ENCODE data around the gene CAPN9. TPM values are rescaled to one million over a fixed set of nuclear protein-coding genes. Genes with fewer than 3 reads are reported as not detected.

Gene CAPN9
- total RNA-seq, 1 experiment from 2014 or later, result not detected

DNA sequence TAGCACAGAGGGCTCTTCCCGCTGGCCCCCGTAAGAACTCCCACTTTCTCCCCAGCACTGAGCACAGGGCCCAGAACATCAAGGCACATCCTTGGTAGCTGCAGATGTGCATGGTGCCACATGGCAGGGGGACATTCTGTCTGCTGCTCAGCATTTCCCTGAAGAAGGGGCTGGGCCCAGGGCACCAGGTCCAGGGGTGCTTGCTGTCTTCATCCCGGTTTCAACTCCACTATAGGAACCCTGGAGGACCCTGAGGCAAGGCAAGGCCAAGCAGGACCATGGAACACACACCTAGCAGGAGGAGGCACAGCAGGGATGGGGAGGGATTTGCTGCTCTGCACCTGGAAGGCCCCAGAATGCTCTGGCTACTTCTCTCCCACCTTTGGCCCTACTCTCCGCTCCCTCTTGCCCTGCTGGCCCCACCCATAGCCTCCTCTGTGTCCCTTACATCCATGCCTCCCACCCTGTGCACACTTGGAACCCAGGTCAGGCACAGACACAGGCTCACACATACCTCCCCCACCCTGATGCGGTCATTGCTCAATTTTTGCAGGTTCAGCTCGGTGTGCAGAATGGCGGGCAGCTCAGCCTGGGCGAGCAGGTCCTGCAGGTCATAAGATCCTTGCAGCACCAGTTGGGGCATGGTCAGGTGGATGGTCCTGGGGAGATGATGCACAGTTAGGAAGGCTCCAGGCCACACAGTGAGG lies 43.4 kb upstream of the CAPN9 start:
- H2AFZ ChIP-seq (ENCODE audit: low read length), result no peak overlapping the region
- no peak overlapping the region for H3K4me3 ChIP-seq (ENCODE audit: low read length)
- no peaks in the 10 kb centered on the region for H3K9me2 ChIP-seq (replicated peaks; ENCODE audit: low read length)
- H3K4me1 ChIP-seq (ENCODE audit: insufficient read depth, low read length), result no peaks in the 10 kb centered on the region
- POLR2A ChIA-PET (ENCODE audit: unreplicated experiment), result no interaction called here
- no TSS peak for BruUV-seq (replicated peaks)
- H3K36me3 ChIP-seq (ENCODE audit: low read depth, low read length), result no peaks in the 10 kb centered on the region
- no peaks in the 10 kb centered on the region for H3K9me3 ChIP-seq (ENCODE audit: low read length)
- CTCF ChIA-PET, result no interaction called here
- no peak overlapping the region for H3K9ac ChIP-seq (ENCODE audit: low read length)
- no peak overlapping the region for H3K27ac ChIP-seq (ENCODE audit: low read length)
- no peak overlapping the region for H3K4me2 ChIP-seq (ENCODE audit: low read length)
- TF ChIP-seq, protein P1, sequence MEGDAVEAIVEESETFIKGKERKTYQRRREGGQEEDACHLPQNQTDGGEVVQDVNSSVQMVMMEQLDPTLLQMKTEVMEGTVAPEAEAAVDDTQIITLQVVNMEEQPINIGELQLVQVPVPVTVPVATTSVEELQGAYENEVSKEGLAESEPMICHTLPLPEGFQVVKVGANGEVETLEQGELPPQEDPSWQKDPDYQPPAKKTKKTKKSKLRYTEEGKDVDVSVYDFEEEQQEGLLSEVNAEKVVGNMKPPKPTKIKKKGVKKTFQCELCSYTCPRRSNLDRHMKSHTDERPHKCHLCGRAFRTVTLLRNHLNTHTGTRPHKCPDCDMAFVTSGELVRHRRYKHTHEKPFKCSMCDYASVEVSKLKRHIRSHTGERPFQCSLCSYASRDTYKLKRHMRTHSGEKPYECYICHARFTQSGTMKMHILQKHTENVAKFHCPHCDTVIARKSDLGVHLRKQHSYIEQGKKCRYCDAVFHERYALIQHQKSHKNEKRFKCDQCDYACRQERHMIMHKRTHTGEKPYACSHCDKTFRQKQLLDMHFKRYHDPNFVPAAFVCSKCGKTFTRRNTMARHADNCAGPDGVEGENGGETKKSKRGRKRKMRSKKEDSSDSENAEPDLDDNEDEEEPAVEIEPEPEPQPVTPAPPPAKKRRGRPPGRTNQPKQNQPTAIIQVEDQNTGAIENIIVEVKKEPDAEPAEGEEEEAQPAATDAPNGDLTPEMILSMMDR (conservative IDR thresholded peaks at IDR 0.05; ENCODE audit: low read depth, low read length), result no peak
- TF ChIP-seq EZH2 (IDR thresholded peaks at IDR 0.05; ENCODE audit: low read length, unreplicated experiment), result no peak
- no peak for TF ChIP-seq EZH2phosphoT487 (IDR thresholded peaks at IDR 0.05; ENCODE audit: borderline replicate concordance, low read length)
- no peaks in the 10 kb centered on the region for H3F3A ChIP-seq (ENCODE audit: low read length, unreplicated experiment)
- no peaks in the 10 kb centered on the region for H3K27me3 ChIP-seq (ENCODE audit: low read length)
- no peaks in the 10 kb centered on the region for H3K79me2 ChIP-seq (ENCODE audit: low read length)
- DNase-seq (no peak), ATAC-seq (no peak)
- no peaks in the 10 kb centered on the region for H4K20me1 ChIP-seq (ENCODE audit: low read length)
- intact Hi-C loops (cut with micrococcal nuclease), result no loop called here

DNA sequence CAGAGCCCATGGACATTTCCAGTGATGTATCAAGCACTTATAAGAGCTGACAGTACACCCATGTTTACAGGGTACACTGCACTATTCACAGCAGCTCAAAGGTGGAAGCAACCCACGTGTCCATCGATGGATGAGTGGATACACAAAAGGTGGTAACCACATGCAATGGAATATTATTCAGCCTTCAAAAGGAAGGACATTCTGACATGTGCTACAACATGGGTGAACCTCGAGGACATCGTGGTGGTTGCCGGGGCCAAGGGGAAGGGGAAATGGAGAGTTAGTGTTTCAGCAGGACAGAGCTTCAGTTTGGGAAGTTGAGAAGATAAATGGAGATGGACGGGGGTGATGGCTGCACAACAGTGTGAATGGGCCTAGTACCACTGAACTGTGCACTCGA lies 42.4 kb upstream of the CAPN9 start:
- TF ChIP-seq EZH2phosphoT487 (IDR thresholded peaks at IDR 0.05; ENCODE audit: borderline replicate concordance, low read length), result no peak
- TF ChIP-seq, protein P1 (conservative IDR thresholded peaks at IDR 0.05; ENCODE audit: low read depth, low read length), result no peak
- no peak for TF ChIP-seq EZH2 (IDR thresholded peaks at IDR 0.05; ENCODE audit: low read length, unreplicated experiment)
- no peaks in the 10 kb centered on the region for H3K4me1 ChIP-seq (ENCODE audit: insufficient read depth, low read length)
- ATAC-seq (no peak), DNase-seq (no peak)
- no peak overlapping the region for H2AFZ ChIP-seq (ENCODE audit: low read length)
- H3K9ac ChIP-seq (ENCODE audit: low read length), result no peak overlapping the region
- H3K36me3 ChIP-seq (ENCODE audit: low read depth, low read length), result no peaks in the 10 kb centered on the region
- H3K9me2 ChIP-seq (replicated peaks; ENCODE audit: low read length), result no peaks in the 10 kb centered on the region
- no peaks in the 10 kb centered on the region for H3K79me2 ChIP-seq (ENCODE audit: low read length)
- no peaks in the 10 kb centered on the region for H4K20me1 ChIP-seq (ENCODE audit: low read length)
- no TSS peak for BruUV-seq (replicated peaks)
- no peaks in the 10 kb centered on the region for H3F3A ChIP-seq (ENCODE audit: low read length, unreplicated experiment)
- intact Hi-C loops (cut with micrococcal nuclease), result no loop called here
- H3K27me3 ChIP-seq (ENCODE audit: low read length), result no peaks in the 10 kb centered on the region
- no peak overlapping the region for H3K27ac ChIP-seq (ENCODE audit: low read length)
- CTCF ChIA-PET, result no interaction called here
- H3K9me3 ChIP-seq (ENCODE audit: low read length), result no peaks in the 10 kb centered on the region
- no peak overlapping the region for H3K4me3 ChIP-seq (ENCODE audit: low read length)
- no peak overlapping the region for H3K4me2 ChIP-seq (ENCODE audit: low read length)
- POLR2A ChIA-PET (ENCODE audit: unreplicated experiment), result no interaction called here

DNA sequence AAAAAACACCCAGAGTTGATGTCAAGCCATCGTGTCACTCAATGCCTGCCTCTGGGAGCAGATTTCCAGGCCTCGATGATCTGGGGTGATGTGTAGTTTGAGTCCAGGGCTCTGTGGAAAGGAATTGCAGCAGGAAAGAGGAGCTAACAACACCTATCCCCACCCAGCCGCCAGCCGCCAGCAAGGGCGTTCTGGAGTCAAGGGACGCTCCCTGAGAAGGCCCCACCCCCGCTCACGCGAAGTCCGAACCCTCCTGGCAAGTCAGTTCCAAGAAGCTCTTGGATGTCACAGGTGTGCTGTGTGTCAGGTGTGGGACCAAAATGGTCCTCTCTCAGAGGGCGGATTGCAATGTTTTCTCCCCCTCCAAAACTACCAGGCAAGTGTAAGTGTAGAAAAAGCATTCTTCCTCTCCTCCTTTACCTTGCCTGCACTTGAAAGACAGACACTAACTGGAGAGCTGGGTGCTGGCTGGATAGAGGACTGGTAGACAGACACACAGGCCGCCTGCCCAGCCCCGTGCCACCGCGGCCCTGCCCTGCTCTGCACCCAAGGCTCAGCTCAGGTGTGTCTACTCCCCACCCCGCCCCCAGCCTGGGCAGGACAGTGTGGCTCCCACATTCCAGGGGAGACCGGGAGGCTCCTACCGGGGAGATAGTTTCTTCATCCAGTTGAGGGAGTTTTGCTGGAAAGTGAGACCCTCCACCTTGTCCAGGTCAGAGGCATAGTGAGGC lies 41.7 kb upstream of the CAPN9 start:
- no peaks in the 10 kb centered on the region for H3K27me3 ChIP-seq (ENCODE audit: low read length)
- H3K4me3 ChIP-seq (ENCODE audit: low read length), result no peak overlapping the region
- intact Hi-C loops (cut with micrococcal nuclease), result no loop called here
- H3F3A ChIP-seq (ENCODE audit: low read length, unreplicated experiment), result no peaks in the 10 kb centered on the region
- no peak overlapping the region for H3K4me2 ChIP-seq (ENCODE audit: low read length)
- H3K4me1 ChIP-seq (ENCODE audit: insufficient read depth, low read length), result no peaks in the 10 kb centered on the region
- no peak overlapping the region for H3K27ac ChIP-seq (ENCODE audit: low read length)
- H4K20me1 ChIP-seq (ENCODE audit: low read length), result no peaks in the 10 kb centered on the region
- H3K9ac ChIP-seq (ENCODE audit: low read length), result no peak overlapping the region
- no peak overlapping the region for H2AFZ ChIP-seq (ENCODE audit: low read length)
- ChIA-PET CTCF (no interaction called here), POLR2A (ENCODE audit: unreplicated experiment) (no interaction called here)
- H3K36me3 ChIP-seq (ENCODE audit: low read depth, low read length), result no peaks in the 10 kb centered on the region
- DNase-seq (no peak), ATAC-seq (no peak)
- BruUV-seq (replicated peaks), result no TSS peak
- H3K79me2 ChIP-seq (ENCODE audit: low read length), result no peaks in the 10 kb centered on the region
- H3K9me3 ChIP-seq (ENCODE audit: low read length), result no peaks in the 10 kb centered on the region
- H3K9me2 ChIP-seq (replicated peaks; ENCODE audit: low read length), result no peaks in the 10 kb centered on the region
- TF ChIP-seq, protein P1 (conservative IDR thresholded peaks at IDR 0.05; ENCODE audit: low read depth, low read length), result no peak
- TF ChIP-seq EZH2 (IDR thresholded peaks at IDR 0.05; ENCODE audit: low read length, unreplicated experiment) (no peak), EZH2phosphoT487 (IDR thresholded peaks at IDR 0.05; ENCODE audit: borderline replicate concordance, low read length) (no peak)
